Left forelimb (tissue), 1 donor: Measurements from ENCODE around the gene ITPR1.

Experiments used
- DNase-seq: peaks from one replicate; pipeline ENCODE4 v3.0.0-alpha.2; 2018; ENCODE audit warnings: low spot score

ITPR1 gene

GRCh38 chr3:4491855-4492207 is 1.3 kb upstream of the ITPR1 start:
- no peak for DNase-seq

- no peak for DNase-seq
Measured at GRCh38 chr3:4492208-4493013, 737 bp upstream of the ITPR1 start.

GRCh38 chr3:4493941-4494894 is 1.1 kb downstream of the ITPR1 start:
- peak; percentile 70 for DNase-seq

GRCh38 chr3:4494895-4495264 is 1.7 kb downstream of the ITPR1 start:
- DNase-seq, result no peak

GRCh38 chr3:4495294-4496086 is 2.3 kb downstream of the ITPR1 start:
- no peak for DNase-seq

- no peak for DNase-seq
Measured at GRCh38 chr3:4496087-4496452, 2.9 kb downstream of the ITPR1 start.

GRCh38 chr3:4497005-4497692 is 4.0 kb downstream of the ITPR1 start:
- no peak for DNase-seq

- DNase-seq, result no peak
Measured at GRCh38 chr3:4497843-4498324, 4.7 kb downstream of the ITPR1 start.

- DNase-seq, result no peak
Measured at GRCh38 chr3:4498446-4498845, 5.3 kb downstream of the ITPR1 start.

- DNase-seq, result no peak
Measured at GRCh38 chr3:4501437-4501836, 8.3 kb downstream of the ITPR1 start.

- no peak for DNase-seq
Measured at GRCh38 chr3:4501927-4502326, 8.8 kb downstream of the ITPR1 start.

GRCh38 chr3:4503050-4503449 is 9.9 kb downstream of the ITPR1 start:
- DNase-seq, result no peak

- no peak for DNase-seq
Measured at GRCh38 chr3:4504340-4505261, 11.5 kb downstream of the ITPR1 start.

GRCh38 chr3:4505688-4506558 is 12.8 kb downstream of the ITPR1 start:
- DNase-seq, result no peak

GRCh38 chr3:4506559-4507023 is 13.4 kb downstream of the ITPR1 start:
- DNase-seq, result no peak

- DNase-seq, result no peak
Measured at GRCh38 chr3:4507024-4507596, 14.0 kb downstream of the ITPR1 start.

- no peak for DNase-seq
Measured at GRCh38 chr3:4508048-4508981, 15.2 kb downstream of the ITPR1 start.

GRCh38 chr3:4509043-4509442 is 15.9 kb downstream of the ITPR1 start:
- no peak for DNase-seq
